Glomerular visceral epithelial cell (primary cell): Measurements from ENCODE around the gene ERF.
"Not testable (repeated sequence)": the region's sequence is repeated elsewhere in the genome, so short reads cannot be mapped to it uniquely, and the experiment has no call there.

Source experiments
- DNase-seq: peaks from one replicate; pipeline ENCODE4 v3.0.0-alpha.2; 2016; ENCODE audit errors: extremely low spot score

ERF gene

GRCh38 chr19:42275517-42275916, 20.6 kb upstream of the ERF start:
- no peak for DNase-seq

- no peak for DNase-seq
Observed at GRCh38 chr19:42275103-42275502, 20.2 kb upstream of the ERF start.

- no peak for DNase-seq
Observed at GRCh38 chr19:42274065-42274682, 19.2 kb upstream of the ERF start.

DNA sequence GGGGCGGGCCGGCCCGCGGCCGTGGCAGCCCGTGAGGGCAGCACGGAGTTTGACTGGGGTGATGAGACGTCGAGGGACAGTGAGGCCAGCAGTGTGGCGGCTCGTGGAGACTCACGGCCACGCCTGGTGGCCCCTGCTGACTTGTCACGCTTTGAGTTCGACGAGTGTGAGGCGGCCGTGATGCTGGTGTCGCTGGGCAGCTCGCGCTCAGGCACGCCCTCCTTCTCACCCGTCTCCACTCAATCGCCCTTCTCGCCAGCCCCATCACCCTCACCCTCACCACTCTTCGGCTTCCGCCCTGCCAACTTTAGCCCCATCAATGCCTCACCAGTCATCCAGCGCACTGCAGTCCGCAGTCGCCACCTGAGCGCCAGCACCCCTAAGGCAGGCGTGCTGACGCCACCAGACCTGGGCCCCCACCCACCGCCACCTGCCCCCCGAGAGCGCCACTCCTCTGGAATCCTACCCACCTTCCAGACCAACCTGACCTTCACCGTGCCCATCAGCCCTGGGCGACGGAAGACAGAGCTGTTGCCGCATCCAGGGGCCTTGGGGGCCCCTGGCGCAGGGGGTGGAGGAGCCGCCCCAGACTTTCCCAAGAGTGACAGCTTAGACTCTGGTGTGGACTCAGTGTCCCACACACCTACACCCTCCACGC, 18.6 kb upstream of the ERF start:
- DNase-seq, result no peak

DNA sequence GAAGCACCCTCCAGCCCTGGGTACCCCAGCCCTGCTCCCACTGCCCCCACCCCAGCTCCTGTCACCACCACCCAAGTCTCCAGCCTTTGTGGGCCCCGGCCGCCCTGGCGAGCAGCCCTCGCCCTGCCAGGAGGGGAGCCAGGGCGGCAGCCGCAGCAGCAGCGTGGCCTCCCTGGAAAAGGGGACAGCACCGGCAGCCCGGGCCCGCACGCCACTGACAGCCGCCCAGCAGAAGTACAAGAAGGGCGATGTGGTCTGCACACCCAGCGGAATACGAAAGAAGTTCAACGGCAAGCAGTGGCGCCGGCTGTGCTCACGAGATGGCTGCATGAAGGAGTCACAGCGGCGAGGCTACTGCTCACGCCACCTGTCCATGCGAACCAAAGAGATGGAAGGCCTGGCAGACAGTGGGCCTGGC, 18.1 kb upstream of the ERF start:
- no peak for DNase-seq

GRCh38 chr19:42272535-42272897, 17.6 kb upstream of the ERF start:
- DNase-seq, result no peak

GRCh38 chr19:42271861-42272534, 17.1 kb upstream of the ERF start:
- DNase-seq, result no peak

DNA sequence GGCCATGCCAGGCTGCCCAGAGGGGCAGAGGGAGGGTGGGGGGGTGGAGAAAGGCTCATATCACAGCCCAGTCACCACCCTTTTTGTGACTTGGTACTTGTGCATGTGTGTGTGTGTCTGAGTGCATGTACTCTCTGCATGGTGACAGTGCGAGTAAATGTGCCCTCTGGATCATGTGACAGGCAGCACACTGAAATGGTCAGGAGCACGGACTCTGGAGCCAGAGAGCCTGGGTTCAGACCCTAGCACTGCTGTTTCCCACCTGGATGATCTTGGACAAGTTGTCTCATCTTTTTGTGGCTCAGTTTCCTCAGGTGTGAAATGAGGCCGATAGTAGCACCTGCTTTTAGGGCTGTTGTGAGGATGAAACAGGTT, 16.1 kb upstream of the ERF start:
- DNase-seq, result no peak

GRCh38 chr19:42270346-42271044, 15.6 kb upstream of the ERF start:
- peak; percentile 81 for DNase-seq

DNA sequence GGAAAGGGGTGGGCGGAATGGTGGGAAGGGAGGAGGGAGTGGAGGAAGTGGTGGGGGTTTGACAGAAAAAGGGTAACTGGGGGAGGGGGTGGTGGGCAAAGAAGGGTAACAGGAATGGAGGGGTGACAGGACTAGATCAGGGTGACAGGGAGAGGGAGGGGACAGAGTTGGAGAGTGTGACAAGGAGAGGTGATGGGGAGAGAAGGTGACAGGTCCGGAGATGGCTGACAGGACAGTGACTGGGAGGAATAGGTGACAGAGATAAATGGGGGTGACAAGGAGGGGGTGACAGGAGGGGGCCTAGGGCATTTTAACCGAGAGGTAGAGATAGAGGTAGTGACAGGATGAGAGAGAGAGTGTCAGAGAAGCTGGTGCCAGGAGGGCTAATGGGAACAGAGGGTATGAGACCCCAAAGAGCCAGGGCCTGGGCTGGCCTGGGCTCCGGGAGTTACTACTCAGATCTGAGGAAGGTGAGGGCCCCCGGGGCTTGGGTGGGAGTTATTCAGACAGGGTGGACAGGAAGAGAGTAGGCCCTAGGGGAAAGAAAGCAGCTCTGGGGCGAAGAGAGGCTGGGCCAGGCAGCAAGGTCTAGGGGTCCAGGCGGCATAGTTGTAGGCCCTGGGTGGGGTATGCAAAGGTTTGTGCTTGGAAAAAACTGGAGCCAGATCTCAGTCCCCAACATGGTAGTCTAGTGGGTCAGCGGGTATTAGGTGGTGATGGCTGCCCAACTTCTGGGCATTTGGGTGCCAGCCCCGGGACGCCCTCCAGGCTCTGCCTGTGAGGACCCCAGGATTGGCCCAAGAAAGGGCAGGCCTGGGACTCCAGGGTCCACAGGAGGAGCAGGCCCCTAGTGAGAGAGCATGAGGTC, 14.8 kb upstream of the ERF start:
- DNase-seq, result no peak

DNA sequence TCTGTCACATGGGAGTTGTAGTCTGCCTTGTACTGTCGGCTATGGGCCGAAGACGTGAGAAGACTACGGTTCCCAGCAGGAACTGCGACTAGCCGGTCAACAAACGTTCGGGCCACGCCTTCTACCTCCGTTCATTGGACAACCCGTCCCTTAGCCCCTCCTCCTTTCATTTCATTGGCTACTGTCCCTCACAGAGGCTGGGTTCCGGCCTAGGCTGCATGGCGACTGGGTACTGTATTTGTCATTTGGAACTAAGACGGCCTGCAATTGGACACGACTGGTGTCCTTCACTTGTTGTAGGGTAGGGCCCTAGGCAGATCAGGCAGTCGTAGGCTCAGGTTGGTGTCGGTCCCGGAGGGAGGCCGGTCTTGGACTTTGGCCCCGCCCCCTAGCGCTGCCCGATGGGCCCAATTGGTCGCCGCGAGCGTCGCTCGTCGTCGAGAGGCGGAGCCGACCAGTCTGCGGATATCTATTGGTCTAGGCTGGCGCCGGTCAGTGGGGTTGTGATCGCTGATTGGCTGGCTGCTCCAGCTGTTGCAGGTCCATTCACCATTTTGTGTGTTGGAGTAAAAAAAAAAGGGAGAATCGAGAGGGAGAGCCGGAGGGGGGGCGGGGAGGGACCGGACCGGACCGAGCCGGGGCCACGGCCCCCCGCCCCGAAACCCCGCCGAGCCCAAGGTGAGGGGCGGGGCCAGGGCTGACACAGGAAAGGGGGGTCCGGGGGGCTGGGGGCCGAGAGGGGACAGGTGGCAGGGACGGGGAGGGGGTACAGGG, 14.0 kb upstream of the ERF start, which contains the start of gene CIC:
TSS of gene CIC (plus strand) at position 549 of the 774 bp plus-strand sequence. CDS start 2,532 bp downstream, outside the sequence.
- peak; percentile 100 for DNase-seq

GRCh38 chr19:42268142-42268703, 13.3 kb upstream of the ERF start:
- peak; percentile 100 for DNase-seq

DNA sequence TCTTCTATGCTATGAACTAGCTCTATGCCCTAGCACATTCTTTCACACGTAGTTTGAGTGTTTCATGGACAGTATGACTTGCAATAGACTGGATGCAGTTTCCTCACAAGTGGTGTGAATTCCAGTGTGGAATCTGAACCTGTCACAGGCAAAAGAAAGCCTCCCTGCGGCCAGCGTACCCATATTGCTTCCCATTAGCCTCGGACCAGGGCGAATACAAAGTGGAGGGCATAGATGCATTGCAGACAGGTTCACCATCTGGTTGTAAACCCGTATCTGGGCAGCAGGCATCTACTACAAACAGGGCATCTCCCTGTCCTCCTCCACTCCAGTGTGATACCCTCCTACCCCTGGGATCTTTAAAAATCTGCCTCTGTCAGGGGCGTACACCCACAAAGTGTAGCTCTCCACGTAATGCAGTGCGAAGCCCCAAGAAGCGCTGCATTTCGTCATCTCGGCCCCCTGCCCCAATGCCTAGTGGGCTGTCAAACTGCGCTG, 12.8 kb upstream of the ERF start:
- no peak for DNase-seq

DNA sequence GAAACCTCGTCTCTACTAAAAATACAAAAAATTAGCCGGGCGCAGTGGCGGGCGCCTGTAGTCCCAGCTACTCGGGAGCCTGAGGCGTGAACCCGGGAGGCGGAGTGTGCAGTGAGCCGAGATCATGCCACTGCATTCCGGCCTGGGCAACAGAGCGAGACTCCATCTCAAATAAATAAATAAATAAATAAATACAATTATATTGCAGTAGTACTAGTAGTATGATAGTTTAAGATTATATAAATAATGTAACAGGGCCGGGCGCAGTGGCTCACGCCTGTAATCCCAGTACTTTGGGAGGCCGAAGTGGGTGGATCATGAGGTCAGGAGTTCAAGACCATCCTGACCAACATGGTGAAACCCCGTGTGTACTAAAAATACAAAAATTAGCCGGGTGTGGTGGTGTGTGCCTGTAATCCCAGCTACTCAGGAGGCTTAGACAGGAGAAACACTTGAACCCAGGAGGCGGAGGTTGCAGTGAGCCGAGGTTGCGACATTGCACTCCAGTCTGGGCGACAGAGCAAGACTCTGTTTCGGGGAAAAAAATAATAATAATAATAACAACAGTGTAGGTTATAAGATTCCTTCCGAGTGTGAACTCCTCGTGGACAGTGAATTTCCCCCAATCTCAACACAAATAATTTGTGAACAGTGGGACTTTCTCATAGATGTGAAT, 12.1 kb upstream of the ERF start:
- DNase-seq, result not testable (repeated sequence)

- DNase-seq, result not testable (repeated sequence)
Observed at GRCh38 chr19:42266105-42266504, 11.2 kb upstream of the ERF start.

DNA sequence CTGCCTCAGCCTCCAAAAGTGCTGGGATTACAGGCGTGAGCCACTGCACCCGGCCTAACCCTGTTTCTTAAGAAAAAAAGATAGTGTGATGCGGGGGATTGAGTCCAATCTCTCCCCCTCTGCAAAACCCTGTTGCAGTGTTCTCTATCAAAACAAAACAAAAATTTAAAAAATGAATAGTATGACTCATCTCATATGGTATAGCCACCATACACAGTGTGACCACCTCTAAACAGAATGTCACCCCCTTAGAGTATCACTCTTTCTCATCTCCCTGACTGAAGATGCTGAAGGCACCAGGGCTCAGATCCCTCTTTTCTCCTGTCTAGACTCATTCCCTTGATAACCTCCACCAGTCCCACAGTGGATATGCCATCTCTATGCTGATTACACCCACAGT, 6.8 kb upstream of the ERF start:
- DNase-seq, result no peak

GRCh38 chr19:42257842-42258241, 2.9 kb upstream of the ERF start:
- DNase-seq, result not testable (repeated sequence)

DNA sequence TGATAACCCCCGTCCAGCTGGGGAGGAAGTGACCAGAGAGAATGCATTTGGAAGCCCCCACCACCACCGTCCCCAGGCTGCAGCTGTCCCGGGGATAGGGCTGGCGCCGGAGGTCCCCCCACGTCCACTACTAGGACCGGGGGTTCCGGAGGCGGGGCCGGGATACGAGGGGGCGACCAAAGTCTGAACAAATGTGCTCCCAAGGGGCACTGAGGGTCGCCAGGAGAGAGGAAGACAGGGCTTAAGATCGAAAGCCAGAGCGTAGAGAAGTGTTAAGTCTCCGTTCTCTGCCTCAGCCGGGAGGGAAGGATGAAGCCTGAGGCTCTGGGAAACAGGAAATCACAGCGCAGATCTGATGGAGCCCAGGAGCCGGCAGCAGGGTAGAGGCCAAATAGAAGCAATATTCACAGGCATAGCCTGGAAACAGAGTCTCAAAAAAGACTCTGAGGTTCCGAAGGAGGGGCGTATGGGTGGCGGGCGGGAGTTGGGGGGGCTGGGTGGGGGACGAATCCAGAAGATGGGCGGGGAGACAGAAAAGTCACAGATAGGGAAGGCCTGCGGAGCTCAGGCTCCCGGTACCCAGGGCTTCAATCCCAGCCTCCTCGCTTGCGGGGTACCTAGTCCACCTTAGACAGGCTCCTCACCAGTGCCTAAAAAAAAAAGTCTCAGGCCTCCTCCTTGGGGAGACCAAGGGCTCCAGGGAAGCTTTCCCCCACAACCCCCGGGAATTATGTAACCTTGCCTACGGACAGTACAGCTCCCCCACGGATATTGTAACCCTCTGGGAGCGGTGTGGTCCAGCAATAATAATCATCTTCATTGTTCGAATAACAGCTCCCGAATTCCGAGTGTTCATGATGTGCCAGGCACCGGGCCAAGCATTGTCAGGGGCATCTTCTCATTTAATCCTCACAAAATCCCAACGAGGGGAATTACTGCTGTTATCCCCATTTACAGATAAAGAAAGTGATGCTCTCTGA, 1.1 kb upstream of the ERF start:
- DNase-seq, result peak; percentile 50
